Mesothelial cell of epicardium (in vitro differentiated cells): ENCODE results near the gene ARL2. TPM values are rescaled to one million over a fixed set of nuclear protein-coding genes. Genes with fewer than 3 reads are reported as not detected.
"Not testable (repeated sequence)": the region's sequence is repeated elsewhere in the genome, so short reads cannot be mapped to it uniquely, and the experiment has no call there.

Source experiments
- DNase-seq, 2 experiments: peaks; one replicate each; pipeline ENCODE4 v3.0.0; 2021; ENCODE audit warnings: low spot score in 2 of 2; ENCODE audit not compliant: unreplicated experiment in 2 of 2
- H3K27ac Mint-ChIP-seq: 2 replicates; pipeline ENCODE4 v1.8.0; 2021; ENCODE audit warnings: mixed read lengths
- H3K27me3 Mint-ChIP-seq: 2 replicates; pipeline ENCODE4 v1.8.0; 2021; ENCODE audit warnings: low read depth, mixed read lengths
- H3K36me3 Mint-ChIP-seq: 2 replicates; pipeline ENCODE4 v1.8.0; 2021; ENCODE audit warnings: mixed read lengths
- H3K4me1 Mint-ChIP-seq: 2 replicates; pipeline ENCODE4 v1.8.0; 2021; ENCODE audit warnings: mixed read lengths
- H3K4me3 Mint-ChIP-seq: 2 replicates; pipeline ENCODE4 v1.8.0; 2021; ENCODE audit warnings: mild to moderate bottlenecking, moderate library complexity, mixed read lengths
- H3K9me3 Mint-ChIP-seq: 2 replicates; pipeline ENCODE4 v1.8.0; 2021; ENCODE audit warnings: mixed read lengths
- CTCF ChIP-seq: fragments of 200-600 bp; sonication (generic); IDR thresholded peaks from one replicate; pipeline ENCODE4 v1.5.0; 2021; ENCODE audit warnings: antibody characterized with exemption; ENCODE audit not compliant: unreplicated experiment
- total RNA-seq: library from RNA; stranded (reverse); gene quantifications from 3 replicates; pipeline ENCODE4 v1.2.1, GENCODE V29; 2021

The ARL2 gene
- total RNA-seq, 1 donor from 2014 or later, result 79.9 TPM

GRCh38 chr11:64974124-64974523, 39.8 kb upstream of the ARL2 start:
- Mint-ChIP-seq H3K27ac (no peak overlapping the region), H3K4me1 (no peaks in the 10 kb centered on the region), H3K9me3 (no peaks in the 10 kb centered on the region), H3K4me3 (no peak overlapping the region), H3K36me3 (no peaks in the 10 kb centered on the region), H3K27me3 (peaks cover 16% of the 10 kb centered on the region)
- no peak for DNase-seq
- TF ChIP-seq CTCF, result no peak

GRCh38 chr11:64976651-64977050, 37.3 kb upstream of the ARL2 start:
- Mint-ChIP-seq H3K4me1 (no peaks in the 10 kb centered on the region), H3K9me3 (no peaks in the 10 kb centered on the region), H3K27ac (no peak overlapping the region), H3K36me3 (no peaks in the 10 kb centered on the region), H3K4me3 (no peak overlapping the region), H3K27me3 (peaks cover 15% of the 10 kb centered on the region)
- no peak for DNase-seq
- TF ChIP-seq CTCF, result no peak

GRCh38 chr11:64983339-64983738, 30.6 kb upstream of the ARL2 start:
- DNase-seq, H3K27ac Mint-ChIP-seq: not testable (repeated sequence)

GRCh38 chr11:64987998-64988854, 25.7 kb upstream of the ARL2 start:
- DNase-seq, result no peak
- Mint-ChIP-seq H3K4me3 (no peak overlapping the region), H3K9me3 (peaks cover 3% of the 10 kb centered on the region), H3K36me3 (no peaks in the 10 kb centered on the region), H3K27me3 (peaks cover 2% of the 10 kb centered on the region), H3K27ac (no peak overlapping the region), H3K4me1 (peaks cover 20% of the 10 kb centered on the region)
- TF ChIP-seq CTCF, result no peak

More at GRCh38 chr11:64983339-64983738, 30.6 kb upstream of the ARL2 start:
- not testable (repeated sequence) for H3K4me1 Mint-ChIP-seq, H3K4me3 Mint-ChIP-seq, H3K9me3 Mint-ChIP-seq, H3K36me3 Mint-ChIP-seq
- peaks cover 19% of the 10 kb centered on the region for H3K27me3 Mint-ChIP-seq

- Mint-ChIP-seq H3K4me1 (peaks cover 20% of the 10 kb centered on the region), H3K27ac (peak overlapping the region; percentile 85), H3K4me3 (no peak overlapping the region), H3K36me3 (no peaks in the 10 kb centered on the region), H3K9me3 (peaks cover 3% of the 10 kb centered on the region), H3K27me3 (peaks cover 3% of the 10 kb centered on the region)
- DNase-seq, result no peak
- no peak for TF ChIP-seq CTCF
Observed at GRCh38 chr11:64989416-64989815, 24.5 kb upstream of the ARL2 start.

- Mint-ChIP-seq H3K4me3 (peak overlapping the region; percentile 16), H3K9me3 (peaks cover 3% of the 10 kb centered on the region), H3K36me3 (no peaks in the 10 kb centered on the region), H3K27me3 (peaks cover 1% of the 10 kb centered on the region), H3K4me1 (peaks cover 20% of the 10 kb centered on the region), H3K27ac (peak overlapping the region; percentile 85)
- no peak for TF ChIP-seq CTCF
- DNase-seq, result no peak
Observed at GRCh38 chr11:64990222-64990923, 23.6 kb upstream of the ARL2 start.
